Sigmoid colon (tissue), 4 donors: ENCODE results near the gene AP5B1.

Experiments used
- CTCF ChIP-seq, 4 experiments: fragments of 450-650 bp in 3 of 4; fragments of 200-600 bp in 1 of 4; IDR thresholded peaks; one replicate each; pipeline ENCODE4 v1.5.1; 2016 to 2019; ENCODE audit warnings: antibody characterized with exemption in 4 of 4, mild to moderate bottlenecking in 3 of 4, moderate library complexity in 2 of 4
- EP300 ChIP-seq, 4 donors: sonication (generic); formaldehyde crosslinking; IDR thresholded peaks; one replicate each; pipeline ENCODE4 v1.6.1; 2017; ENCODE audit warnings: antibody characterized with exemption in 4 of 4
- POLR2A ChIP-seq, 2 donors: fragments of 450-650 bp; IDR thresholded peaks; one replicate each; pipeline ENCODE4 v1.6.1; 2016; ENCODE audit warnings: antibody characterized with exemption in 2 of 2, mild to moderate bottlenecking in 2 of 2, moderate library complexity in 2 of 2
- POLR2AphosphoS5 ChIP-seq, 4 donors: sonication (generic); formaldehyde crosslinking; IDR thresholded peaks; one replicate each; pipeline ENCODE4 v1.6.1; 2017; ENCODE audit warnings: antibody characterized with exemption in 4 of 4

- TF ChIP-seq POLR2AphosphoS5 (IDR thresholded peaks at IDR 0.05) (no peak), CTCF (IDR thresholded peaks at IDR 0.05) (no peak), EP300 (IDR thresholded peaks at IDR 0.05) (no peak), POLR2A (IDR thresholded peaks at IDR 0.05) (no peak)
Observed at GRCh38 chr11:65802841-65803240, 22.1 kb upstream of the AP5B1 start.
